K562 (cell line): ENCODE measurements around the gene USP48. TPM values are rescaled to one million over a fixed set of nuclear protein-coding genes. Genes with fewer than 3 reads are reported as not detected.
A peak's percentile ranks its signal among the peaks of the same experiment; 100 is the strongest.

Experiments used
- CBFB ChIP-seq: sonication (generic); formaldehyde crosslinking; IDR thresholded peaks from 2 replicates; pipeline ENCODE4 v1.4.0; 2020; ENCODE audit warnings: mild to moderate bottlenecking, missing genetic modification reagents
- DNMT1 ChIP-seq: fragments of 450-650 bp; IDR thresholded peaks from 2 replicates; pipeline ENCODE4 v1.6.1; 2016; ENCODE audit warnings: antibody characterized with exemption, mild to moderate bottlenecking
- KLF16 ChIP-seq: IDR thresholded peaks from 2 replicates; pipeline ENCODE4 v1.6.1; 2016; ENCODE audit warnings: antibody characterized with exemption
- TBL1XR1 ChIP-seq, 2 experiments: IDR thresholded peaks; 2 replicates each; pipeline ENCODE4 v1.6.1; 2012; ENCODE audit warnings: improper control_type of control experiment in 2 of 2, low read length in 2 of 2, mild to moderate bottlenecking in 1 of 2
- TCF7 ChIP-seq: sonication (generic); IDR thresholded peaks from 2 replicates; pipeline ENCODE4 v1.6.1; 2016; ENCODE audit warnings: antibody characterized with exemption, borderline replicate concordance
- ZFX ChIP-seq: sonication (generic); formaldehyde crosslinking; IDR thresholded peaks from 2 replicates; pipeline ENCODE4 v1.8.0; 2022; ENCODE audit warnings: mild to moderate bottlenecking, missing genetic modification reagents, moderate library complexity
- ZSCAN29 ChIP-seq: fragments of 450-650 bp; IDR thresholded peaks from 2 replicates; pipeline ENCODE4 v1.6.1; 2017
- polyA plus RNA-seq, 8 experiments: library from polyadenylated mRNA; depleted of rRNA in 4 of 8; stranded (reverse) in 5 of 8; unstranded in 3 of 8; fragments of >200 nt; fragmentation: Nextera tagmentation in 2 of 8; fragmentation: Illumina TruSeq in 1 of 8; extraction: Ambion mirVana in 2 of 8; extraction: Trizol in 1 of 8; gene quantifications; 2 replicates each; pipeline versions ENCODE4 v1.2.1 to v1.2.3, GENCODE V29; 2011 to 2014; ENCODE audit warnings: inconsistent platforms in 1 of 8, missing spikeins in 1 of 8
- total RNA-seq, 7 experiments: library from RNA; depleted of rRNA in 6 of 7; stranded (reverse); fragments of >200 nt in 6 of 7; fragmentation: Illumina TruSeq in 2 of 7; extraction: Trizol in 2 of 7; gene quantifications; 2 replicates each; pipeline versions ENCODE4 v1.2.1 to v1.2.3, GENCODE V29; 2011 to 2021; ENCODE audit warnings: low replicate concordance in 1 of 7
- TF ChIP-seq, protein P1 (sequence below), 2 experiments: fragments of 450-650 bp; formaldehyde crosslinking in 1 of 2; IDR thresholded peaks; 2 replicates each; pipeline versions ENCODE4 v1.4.0 to v1.6.1; 2014 to 2020; ENCODE audit warnings: mild to moderate bottlenecking in 2 of 2, borderline replicate concordance in 1 of 2, low read depth in 1 of 2
- TF ChIP-seq, protein P2 (sequence below): sonication (generic); formaldehyde crosslinking; IDR thresholded peaks from 2 replicates; pipeline ENCODE4 v1.8.0; 2022; ENCODE audit warnings: mild to moderate bottlenecking, missing genetic modification reagents
- TF ChIP-seq, protein P3 (sequence below): fragments of 250-450 bp; sonication (Bioruptor Pico); IDR thresholded peaks from 2 replicates; pipeline ENCODE4 v1.8.0; 2022; ENCODE audit warnings: moderate library complexity, mild to moderate bottlenecking, inconsistent platforms
- TF ChIP-seq, protein P4 (sequence below): fragments of 450-650 bp; IDR thresholded peaks from 2 replicates; pipeline ENCODE4 v1.6.1; 2017; ENCODE audit warnings: antibody characterized with exemption

Gene USP48
- total and polyA plus RNA-seq, 9 of the 15 experiments (the other 6 are each of a cell fraction or from before 2014, with no cell fraction given), result 23.3 to 123 (median 106) TPM

DNA sequence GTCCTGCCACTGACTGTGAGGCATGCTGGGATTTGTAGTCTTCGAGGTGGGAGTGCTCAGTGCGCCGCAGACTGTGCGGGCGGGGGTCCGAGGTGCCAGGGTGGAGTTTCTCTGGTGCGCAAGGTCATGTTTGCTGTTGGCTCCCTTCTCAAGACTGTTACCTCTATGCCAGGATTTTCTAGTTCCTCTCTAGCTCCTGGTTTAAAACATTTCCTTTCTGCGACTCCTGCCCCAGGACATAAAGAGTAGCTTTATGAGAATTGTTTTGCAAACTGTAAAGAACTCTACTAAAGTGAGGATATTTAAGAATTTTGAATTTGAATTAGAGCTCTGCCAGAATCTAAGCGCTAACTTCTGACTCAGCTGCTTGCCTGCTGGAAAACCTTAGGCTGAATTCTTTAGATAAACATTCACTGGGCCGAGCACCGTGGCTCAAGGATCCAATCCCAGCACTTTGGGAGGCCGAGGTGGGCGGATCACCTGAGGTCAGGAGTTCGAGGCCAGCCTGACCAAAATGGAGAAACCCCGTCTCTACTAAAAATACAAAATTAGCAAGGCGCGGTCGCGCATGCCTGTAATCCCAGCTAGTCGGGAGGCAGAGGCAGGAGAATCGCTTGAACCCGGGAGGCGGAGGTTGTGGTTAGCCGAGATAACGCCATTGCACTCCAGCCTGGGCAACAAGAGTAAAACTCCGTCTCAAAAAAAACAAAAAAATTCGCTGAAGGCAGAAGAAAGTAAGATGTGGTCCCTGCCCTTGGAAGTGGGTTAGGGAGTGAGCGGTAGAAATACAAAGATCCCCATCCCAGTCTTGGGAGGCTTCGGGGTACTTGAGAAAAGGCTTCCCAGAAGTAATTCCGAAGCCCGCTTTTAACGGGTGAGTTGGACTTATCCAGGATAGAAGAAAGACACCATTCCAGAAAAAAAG, 992 bp upstream of the USP48 start (continued):
- TF ChIP-seq, protein P1, sequence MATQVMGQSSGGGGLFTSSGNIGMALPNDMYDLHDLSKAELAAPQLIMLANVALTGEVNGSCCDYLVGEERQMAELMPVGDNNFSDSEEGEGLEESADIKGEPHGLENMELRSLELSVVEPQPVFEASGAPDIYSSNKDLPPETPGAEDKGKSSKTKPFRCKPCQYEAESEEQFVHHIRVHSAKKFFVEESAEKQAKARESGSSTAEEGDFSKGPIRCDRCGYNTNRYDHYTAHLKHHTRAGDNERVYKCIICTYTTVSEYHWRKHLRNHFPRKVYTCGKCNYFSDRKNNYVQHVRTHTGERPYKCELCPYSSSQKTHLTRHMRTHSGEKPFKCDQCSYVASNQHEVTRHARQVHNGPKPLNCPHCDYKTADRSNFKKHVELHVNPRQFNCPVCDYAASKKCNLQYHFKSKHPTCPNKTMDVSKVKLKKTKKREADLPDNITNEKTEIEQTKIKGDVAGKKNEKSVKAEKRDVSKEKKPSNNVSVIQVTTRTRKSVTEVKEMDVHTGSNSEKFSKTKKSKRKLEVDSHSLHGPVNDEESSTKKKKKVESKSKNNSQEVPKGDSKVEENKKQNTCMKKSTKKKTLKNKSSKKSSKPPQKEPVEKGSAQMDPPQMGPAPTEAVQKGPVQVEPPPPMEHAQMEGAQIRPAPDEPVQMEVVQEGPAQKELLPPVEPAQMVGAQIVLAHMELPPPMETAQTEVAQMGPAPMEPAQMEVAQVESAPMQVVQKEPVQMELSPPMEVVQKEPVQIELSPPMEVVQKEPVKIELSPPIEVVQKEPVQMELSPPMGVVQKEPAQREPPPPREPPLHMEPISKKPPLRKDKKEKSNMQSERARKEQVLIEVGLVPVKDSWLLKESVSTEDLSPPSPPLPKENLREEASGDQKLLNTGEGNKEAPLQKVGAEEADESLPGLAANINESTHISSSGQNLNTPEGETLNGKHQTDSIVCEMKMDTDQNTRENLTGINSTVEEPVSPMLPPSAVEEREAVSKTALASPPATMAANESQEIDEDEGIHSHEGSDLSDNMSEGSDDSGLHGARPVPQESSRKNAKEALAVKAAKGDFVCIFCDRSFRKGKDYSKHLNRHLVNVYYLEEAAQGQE (IDR thresholded peaks at IDR 0.05; ENCODE audit: borderline replicate concordance), result no peak; the same call in 1 of the 2 replicates
- TF ChIP-seq, protein P1 (CRISPR knock-in tag; IDR thresholded peaks at IDR 0.05; ENCODE audit: low read depth), result no peak
- TF ChIP-seq ZSCAN29 (no peak), DNMT1 (no peak; the same call in 1 of the 2 replicates), KLF16 (no peak), CBFB (CRISPR knock-in tag) (no peak), ZFX (CRISPR knock-in tag) (no peak; the same call in 1 of the 2 replicates), TBL1XR1 (IDR thresholded peaks at IDR 0.05; ENCODE audit: low read length in 2 of 2) (peak in 1 of 2 experiments; percentile 82; a peak in 3 of 4 replicates), TCF7 (no peak)
- TF ChIP-seq, protein P2, sequence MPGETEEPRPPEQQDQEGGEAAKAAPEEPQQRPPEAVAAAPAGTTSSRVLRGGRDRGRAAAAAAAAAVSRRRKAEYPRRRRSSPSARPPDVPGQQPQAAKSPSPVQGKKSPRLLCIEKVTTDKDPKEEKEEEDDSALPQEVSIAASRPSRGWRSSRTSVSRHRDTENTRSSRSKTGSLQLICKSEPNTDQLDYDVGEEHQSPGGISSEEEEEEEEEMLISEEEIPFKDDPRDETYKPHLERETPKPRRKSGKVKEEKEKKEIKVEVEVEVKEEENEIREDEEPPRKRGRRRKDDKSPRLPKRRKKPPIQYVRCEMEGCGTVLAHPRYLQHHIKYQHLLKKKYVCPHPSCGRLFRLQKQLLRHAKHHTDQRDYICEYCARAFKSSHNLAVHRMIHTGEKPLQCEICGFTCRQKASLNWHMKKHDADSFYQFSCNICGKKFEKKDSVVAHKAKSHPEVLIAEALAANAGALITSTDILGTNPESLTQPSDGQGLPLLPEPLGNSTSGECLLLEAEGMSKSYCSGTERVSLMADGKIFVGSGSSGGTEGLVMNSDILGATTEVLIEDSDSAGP, result no peak
- TF ChIP-seq, protein P3, sequence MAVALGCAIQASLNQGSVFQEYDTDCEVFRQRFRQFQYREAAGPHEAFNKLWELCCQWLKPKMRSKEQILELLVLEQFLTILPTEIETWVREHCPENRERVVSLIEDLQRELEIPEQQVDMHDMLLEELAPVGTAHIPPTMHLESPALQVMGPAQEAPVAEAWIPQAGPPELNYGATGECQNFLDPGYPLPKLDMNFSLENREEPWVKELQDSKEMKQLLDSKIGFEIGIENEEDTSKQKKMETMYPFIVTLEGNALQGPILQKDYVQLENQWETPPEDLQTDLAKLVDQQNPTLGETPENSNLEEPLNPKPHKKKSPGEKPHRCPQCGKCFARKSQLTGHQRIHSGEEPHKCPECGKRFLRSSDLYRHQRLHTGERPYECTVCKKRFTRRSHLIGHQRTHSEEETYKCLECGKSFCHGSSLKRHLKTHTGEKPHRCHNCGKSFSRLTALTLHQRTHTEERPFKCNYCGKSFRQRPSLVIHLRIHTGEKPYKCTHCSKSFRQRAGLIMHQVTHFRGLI, result no peak
- TF ChIP-seq, protein P4, sequence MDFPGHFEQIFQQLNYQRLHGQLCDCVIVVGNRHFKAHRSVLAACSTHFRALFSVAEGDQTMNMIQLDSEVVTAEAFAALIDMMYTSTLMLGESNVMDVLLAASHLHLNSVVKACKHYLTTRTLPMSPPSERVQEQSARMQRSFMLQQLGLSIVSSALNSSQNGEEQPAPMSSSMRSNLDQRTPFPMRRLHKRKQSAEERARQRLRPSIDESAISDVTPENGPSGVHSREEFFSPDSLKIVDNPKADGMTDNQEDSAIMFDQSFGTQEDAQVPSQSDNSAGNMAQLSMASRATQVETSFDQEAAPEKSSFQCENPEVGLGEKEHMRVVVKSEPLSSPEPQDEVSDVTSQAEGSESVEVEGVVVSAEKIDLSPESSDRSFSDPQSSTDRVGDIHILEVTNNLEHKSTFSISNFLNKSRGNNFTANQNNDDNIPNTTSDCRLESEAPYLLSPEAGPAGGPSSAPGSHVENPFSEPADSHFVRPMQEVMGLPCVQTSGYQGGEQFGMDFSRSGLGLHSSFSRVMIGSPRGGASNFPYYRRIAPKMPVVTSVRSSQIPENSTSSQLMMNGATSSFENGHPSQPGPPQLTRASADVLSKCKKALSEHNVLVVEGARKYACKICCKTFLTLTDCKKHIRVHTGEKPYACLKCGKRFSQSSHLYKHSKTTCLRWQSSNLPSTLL, result no peak
